Stomach (tissue), 9 donors: Measurements from ENCODE around the gene OR4Q2. TPM values are rescaled to one million over a fixed set of nuclear protein-coding genes. Genes with fewer than 3 reads are reported as not detected.

Experiments used
- DNase-seq, 2 donors: peaks; one replicate each; pipeline versions ENCODE4 v3.0.0 to v3.0.0-alpha.2; 2013 to 2019
- H3K27ac ChIP-seq, 5 donors: fragments of 200-600 bp in 4 of 5; sonication (generic) in 4 of 5; one replicate each; pipeline ENCODE4 v1.5.1; 2013 to 2019; ENCODE audit warnings: mild to moderate bottlenecking in 1 of 5, moderate library complexity in 1 of 5
- H3K27me3 ChIP-seq, 3 donors: fragments of 200-600 bp; sonication (generic); one replicate each; pipeline ENCODE4 v1.5.1; 2017 to 2019; ENCODE audit warnings: mixed run types in 1 of 3
- H3K36me3 ChIP-seq, 4 donors: fragments of 200-600 bp; sonication (generic); 1 replicate in 3 of 4; 2 replicates in 1 of 4; pipeline ENCODE4 v1.5.1; 2016 to 2019
- H3K4me1 ChIP-seq, 4 donors: fragments of 200-600 bp; sonication (generic); one replicate each; pipeline ENCODE4 v1.5.1; 2016 to 2019
- H3K4me3 ChIP-seq, 4 donors: fragments of 200-600 bp; sonication (generic) in 3 of 4; one replicate each; pipeline ENCODE4 v1.5.1; 2016 to 2019; ENCODE audit warnings: mild to moderate bottlenecking in 1 of 4
- H3K9me3 ChIP-seq, 4 donors: fragments of 200-600 bp; sonication (generic); one replicate each; pipeline ENCODE4 v1.5.1; 2016 to 2019
- CTCF ChIP-seq, 7 experiments: fragments of 450-650 bp in 4 of 7; fragments of 200-600 bp in 3 of 7; sonication (generic) in 3 of 7; IDR thresholded peaks; one replicate each; pipeline ENCODE4 v1.5.1; 2016 to 2019; ENCODE audit warnings: antibody characterized with exemption in 7 of 7, control low read depth in 2 of 7, mild to moderate bottlenecking in 1 of 7
- EP300 ChIP-seq: sonication (generic); formaldehyde crosslinking; IDR thresholded peaks from one replicate; pipeline ENCODE4 v1.6.1; 2017; ENCODE audit warnings: antibody characterized with exemption
- POLR2A ChIP-seq, 4 donors: fragments of 450-650 bp; IDR thresholded peaks; one replicate each; pipeline ENCODE4 v1.6.1; 2016; ENCODE audit warnings: antibody characterized with exemption in 4 of 4, control low read depth in 2 of 4, mild to moderate bottlenecking in 1 of 4, moderate library complexity in 1 of 4
- POLR2AphosphoS5 ChIP-seq, 3 donors: sonication (generic); formaldehyde crosslinking; IDR thresholded peaks; one replicate each; pipeline ENCODE4 v1.6.1; 2016; ENCODE audit warnings: antibody characterized with exemption in 3 of 3
- WGBS, 5 donors: extraction: QIAGEN DNeasy Blood & Tissue Kit in 3 of 5; methylation state at CpG; one replicate each; pipeline versions ENCODE4 v1.1.5 to v1.1.7; 2013 to 2018; 5-methylcytosine and 5-hydroxymethylcytosine counted together
- intact Hi-C: fragments of 100-400 bp; cut with DNase I; formaldehyde crosslinking; loops from one replicate; pipeline ENCODE4 v1.15.1; 2023; ENCODE audit warnings: low total_unique reads
- polyA plus RNA-seq, 3 donors: library from polyadenylated mRNA; stranded (reverse); fragments of 200-250 nt; gene quantifications; one replicate each; pipeline ENCODE4 v1.2.3, GENCODE V29; 2013
- total RNA-seq, 5 donors: library from RNA; depleted of rRNA; stranded (reverse); fragments of >200 nt; gene quantifications; one replicate each; pipeline versions ENCODE4 v1.1.0 to v1.2.3, GENCODE V29; 2014 to 2016
- donor health status: healthy with polysubstance abuse.
- donor health status: Bipolar disorder and iron deficiency.
- donor health status: healthy.

The OR4Q2 gene
- total and polyA plus RNA-seq, 8 donors: not detected

- WGBS, 5 donors: 52 to 79% (median 75%) methylated on average over 7 of the region's 7 CpGs
Measured at GRCh38 chr14:20002319-20002718, 356 bp downstream of the OR4Q2 start.

GRCh38 chr14:20008156-20008555, 6.2 kb downstream of the OR4Q2 start:
- Histone ChIP-seq H3K9me3 (peaks cover 0 to 7% (median 3%) of the 10 kb centered on the region in 4 donors), H3K27ac (no peak overlapping the region), H3K4me1 (no peaks in the 10 kb centered on the region), H3K4me3 (no peak overlapping the region), H3K27me3 (no peaks in the 10 kb centered on the region), H3K36me3 (no peaks in the 10 kb centered on the region)
- DNase-seq: no peak
- intact Hi-C loops: no loop called here
- TF ChIP-seq CTCF (IDR thresholded peaks at IDR 0.05) (no peak), POLR2A (IDR thresholded peaks at IDR 0.05) (no peak), POLR2AphosphoS5 (IDR thresholded peaks at IDR 0.05) (no peak), EP300 (no peak)

More at GRCh38 chr14:20002319-20002718, 356 bp downstream of the OR4Q2 start:
- no peak overlapping the region for H3K4me3 ChIP-seq
- intact Hi-C loops: no loop called here
- TF ChIP-seq POLR2A (IDR thresholded peaks at IDR 0.05) (no peak), POLR2AphosphoS5 (IDR thresholded peaks at IDR 0.05) (no peak), CTCF (IDR thresholded peaks at IDR 0.05) (no peak), EP300 (no peak)
- H3K27ac ChIP-seq: no peak overlapping the region
- no peaks in the 10 kb centered on the region for H3K4me1 ChIP-seq
- H3K9me3 ChIP-seq: peaks cover 0 to 4% (median 0%) of the 10 kb centered on the region in 4 donors
- H3K36me3 ChIP-seq: no peaks in the 10 kb centered on the region
- no peaks in the 10 kb centered on the region for H3K27me3 ChIP-seq
- no peak for DNase-seq

- Histone ChIP-seq H3K4me3 (no peak within 1 kb of the TSS), H3K27ac (no peak within 1 kb of the TSS), H3K27me3 (no peaks in the 10 kb centered on the region), H3K9me3 (peaks cover 0 to 6% (median 6%) of the 10 kb centered on the region in 4 donors), H3K36me3 (no peaks in the 10 kb centered on the region), H3K4me1 (no peaks in the 10 kb centered on the region)
- WGBS, 5 donors: 52 to 73% (median 66%) methylated on average over 2 of the region's 2 CpGs
- intact Hi-C loops: no loop called here
- DNase-seq: no peak
- TF ChIP-seq EP300 (no peak), POLR2A (IDR thresholded peaks at IDR 0.05) (no peak), CTCF (IDR thresholded peaks at IDR 0.05) (no peak), POLR2AphosphoS5 (IDR thresholded peaks at IDR 0.05) (no peak)
Measured at GRCh38 chr14:20019257-20019865, 17.4 kb downstream of the OR4Q2 start, which contains the start of gene OR4K14. TSS of gene OR4K14 (minus strand) at chr14:20019307. CDS start at chr14:20015193, 4,114 bp downstream.

- no peak overlapping the region for H3K27ac ChIP-seq
- intact Hi-C loops: no loop called here
- no peak overlapping the region for H3K4me3 ChIP-seq
- WGBS, 5 donors: 69 to 78% (median 76%) methylated on average over 6 of the region's 6 CpGs
- no peaks in the 10 kb centered on the region for H3K4me1 ChIP-seq
- no peaks in the 10 kb centered on the region for H3K27me3 ChIP-seq
- H3K36me3 ChIP-seq: no peaks in the 10 kb centered on the region
- no peak for TF ChIP-seq CTCF (IDR thresholded peaks at IDR 0.05)
- DNase-seq: no peak
- peaks cover 0 to 10% (median 0%) of the 10 kb centered on the region in 4 donors for H3K9me3 ChIP-seq
Measured at GRCh38 chr14:20031058-20031457, 29.1 kb downstream of the OR4Q2 start.
